ENCODE measurements around the gene SYNDIG1L.

The SYNDIG1L gene
- long read RNA-seq = 0 reads

GRCh38 chr14:74426202-74426582 lies at the start of gene SYNDIG1L:
Gene SYNDIG1L, minus strand, starts transcription at chr14:74426210. Its CDS starts 16,466 bp downstream, at chr14:74409744.
- DNase-seq (ENCODE audit: low read depth in 1 of 2, low spot score in 1 of 2) = no peak
- no peaks in the 10 kb centered on the region for H3K27me3 ChIP-seq (ENCODE audit: insufficient read depth, poor library complexity, severe bottlenecking)
- H3K27ac ChIP-seq (replicated peaks) = no peak within 1 kb of the TSS
- no peak within 1 kb of the TSS for H3K4me3 ChIP-seq (replicated peaks; ENCODE audit: insufficient read depth, low read length)
- TF ChIP-seq GABPA (IDR thresholded peaks at IDR 0.05; ENCODE audit: low read depth) (no peak), SPI1 (IDR thresholded peaks at IDR 0.05; ENCODE audit: borderline replicate concordance, low read depth) (no peak), POLR2AphosphoS5 (IDR thresholded peaks at IDR 0.05; ENCODE audit: low read depth) (no peak), CTCF (IDR thresholded peaks at IDR 0.05; ENCODE audit: insufficient read depth, low read length) (no peak)
- TF ChIP-seq, protein P1, sequence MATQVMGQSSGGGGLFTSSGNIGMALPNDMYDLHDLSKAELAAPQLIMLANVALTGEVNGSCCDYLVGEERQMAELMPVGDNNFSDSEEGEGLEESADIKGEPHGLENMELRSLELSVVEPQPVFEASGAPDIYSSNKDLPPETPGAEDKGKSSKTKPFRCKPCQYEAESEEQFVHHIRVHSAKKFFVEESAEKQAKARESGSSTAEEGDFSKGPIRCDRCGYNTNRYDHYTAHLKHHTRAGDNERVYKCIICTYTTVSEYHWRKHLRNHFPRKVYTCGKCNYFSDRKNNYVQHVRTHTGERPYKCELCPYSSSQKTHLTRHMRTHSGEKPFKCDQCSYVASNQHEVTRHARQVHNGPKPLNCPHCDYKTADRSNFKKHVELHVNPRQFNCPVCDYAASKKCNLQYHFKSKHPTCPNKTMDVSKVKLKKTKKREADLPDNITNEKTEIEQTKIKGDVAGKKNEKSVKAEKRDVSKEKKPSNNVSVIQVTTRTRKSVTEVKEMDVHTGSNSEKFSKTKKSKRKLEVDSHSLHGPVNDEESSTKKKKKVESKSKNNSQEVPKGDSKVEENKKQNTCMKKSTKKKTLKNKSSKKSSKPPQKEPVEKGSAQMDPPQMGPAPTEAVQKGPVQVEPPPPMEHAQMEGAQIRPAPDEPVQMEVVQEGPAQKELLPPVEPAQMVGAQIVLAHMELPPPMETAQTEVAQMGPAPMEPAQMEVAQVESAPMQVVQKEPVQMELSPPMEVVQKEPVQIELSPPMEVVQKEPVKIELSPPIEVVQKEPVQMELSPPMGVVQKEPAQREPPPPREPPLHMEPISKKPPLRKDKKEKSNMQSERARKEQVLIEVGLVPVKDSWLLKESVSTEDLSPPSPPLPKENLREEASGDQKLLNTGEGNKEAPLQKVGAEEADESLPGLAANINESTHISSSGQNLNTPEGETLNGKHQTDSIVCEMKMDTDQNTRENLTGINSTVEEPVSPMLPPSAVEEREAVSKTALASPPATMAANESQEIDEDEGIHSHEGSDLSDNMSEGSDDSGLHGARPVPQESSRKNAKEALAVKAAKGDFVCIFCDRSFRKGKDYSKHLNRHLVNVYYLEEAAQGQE (IDR thresholded peaks at IDR 0.05; ENCODE audit: insufficient replicate concordance, low read depth) = no peak

- TF ChIP-seq CTCF (IDR thresholded peaks at IDR 0.05; ENCODE audit: insufficient read depth, low read length) = no peak
- Histone ChIP-seq H3K4me3 (replicated peaks; ENCODE audit: insufficient read depth, low read length) (no peak overlapping the region), H3K27ac (replicated peaks) (no peak overlapping the region), H3K27me3 (ENCODE audit: insufficient read depth, poor library complexity, severe bottlenecking) (no peaks in the 10 kb centered on the region)
- no peak for DNase-seq (ENCODE audit: low read depth in 1 of 2, low spot score in 1 of 2)
Measured at GRCh38 chr14:74475678-74476077, 49.7 kb upstream of the SYNDIG1L start.

- Histone ChIP-seq H3K4me3 (replicated peaks; ENCODE audit: insufficient read depth, low read length) (no peak overlapping the region), H3K27me3 (ENCODE audit: insufficient read depth, poor library complexity, severe bottlenecking) (no peaks in the 10 kb centered on the region), H3K27ac (replicated peaks) (no peak overlapping the region)
- DNase-seq (ENCODE audit: low read depth in 1 of 2, low spot score in 1 of 2) = no peak
- TF ChIP-seq, protein P1 (IDR thresholded peaks at IDR 0.05; ENCODE audit: insufficient replicate concordance, low read depth) = no peak
- no peak for TF ChIP-seq POLR2AphosphoS5 (IDR thresholded peaks at IDR 0.05; ENCODE audit: low read depth)
- no peak for TF ChIP-seq SPI1 (IDR thresholded peaks at IDR 0.05; ENCODE audit: borderline replicate concordance, low read depth)
- TF ChIP-seq CTCF (IDR thresholded peaks at IDR 0.05; ENCODE audit: insufficient read depth, low read length) = no peak
- no peak for TF ChIP-seq GABPA (IDR thresholded peaks at IDR 0.05; ENCODE audit: low read depth)
Measured at GRCh38 chr14:74474376-74474775, 48.4 kb upstream of the SYNDIG1L start.

GRCh38 chr14:74472601-74473000 lies 46.6 kb upstream of the SYNDIG1L start:
- TF ChIP-seq GABPA (IDR thresholded peaks at IDR 0.05; ENCODE audit: low read depth) = no peak
- no peak for TF ChIP-seq SPI1 (IDR thresholded peaks at IDR 0.05; ENCODE audit: borderline replicate concordance, low read depth)
- TF ChIP-seq, protein P1 (IDR thresholded peaks at IDR 0.05; ENCODE audit: insufficient replicate concordance, low read depth) = no peak
- TF ChIP-seq POLR2AphosphoS5 (IDR thresholded peaks at IDR 0.05; ENCODE audit: low read depth) = no peak
- TF ChIP-seq CTCF (IDR thresholded peaks at IDR 0.05; ENCODE audit: insufficient read depth, low read length) = no peak
- DNase-seq (ENCODE audit: low read depth in 1 of 2, low spot score in 1 of 2) = no peak
- Histone ChIP-seq H3K4me3 (replicated peaks; ENCODE audit: insufficient read depth, low read length) (no peak overlapping the region), H3K27me3 (ENCODE audit: insufficient read depth, poor library complexity, severe bottlenecking) (no peaks in the 10 kb centered on the region), H3K27ac (replicated peaks) (no peak overlapping the region)

Data from HL-60 (cell line).